HL-60 (cell line): ENCODE measurements around the gene SEMG1.

Experiments
- DNase-seq, 2 experiments: peaks; one replicate each; pipeline ENCODE4 v3.0.0-alpha.2; 2010 to 2020; ENCODE audit warnings: low read depth in 1 of 2, low spot score in 1 of 2
- H3K27ac ChIP-seq: fragments of 250-450 bp; sonication (Bioruptor Pico); replicated peaks from 2 replicates; pipeline ENCODE4 v1.5.1; 2020; ENCODE audit warnings: mild to moderate bottlenecking, moderate library complexity
- H3K27me3 ChIP-seq: fragments of 250-450 bp; sonication (Bioruptor Pico); 2 replicates; pipeline ENCODE4 v1.5.1; 2021; ENCODE audit warnings: mild to moderate bottlenecking, moderate library complexity; ENCODE audit not compliant: insufficient read depth, poor library complexity, severe bottlenecking
- H3K4me3 ChIP-seq: replicated peaks from 2 replicates; pipeline ENCODE4 v1.5.1; 2011; ENCODE audit warnings: mild to moderate bottlenecking, control low read depth, low read length; ENCODE audit not compliant: insufficient read depth
- CTCF ChIP-seq: IDR thresholded peaks from one replicate; pipeline ENCODE4 v1.5.1; 2011; ENCODE audit warnings: low read length, control low read depth, inconsistent platforms; ENCODE audit not compliant: insufficient read depth
- GABPA ChIP-seq: IDR thresholded peaks from 2 replicates; pipeline ENCODE4 v1.6.1; 2012; ENCODE audit warnings: low read depth
- POLR2AphosphoS5 ChIP-seq: IDR thresholded peaks from 2 replicates; pipeline ENCODE4 v1.6.1; 2012; ENCODE audit warnings: low read depth
- REST ChIP-seq: IDR thresholded peaks from 2 replicates; pipeline ENCODE4 v1.6.1; 2012; ENCODE audit warnings: low read depth; ENCODE audit not compliant: insufficient replicate concordance
- SPI1 ChIP-seq: IDR thresholded peaks from 2 replicates; pipeline ENCODE4 v1.6.1; 2012; ENCODE audit warnings: low read depth, mild to moderate bottlenecking, borderline replicate concordance

Gene SEMG1

GRCh38 chr20:45164906-45165305, 41.9 kb upstream of the SEMG1 start:
- TF ChIP-seq GABPA (no peak), REST (no peak), CTCF (no peak), SPI1 (no peak), POLR2AphosphoS5 (no peak)
- no peak for DNase-seq
- Histone ChIP-seq H3K4me3 (no peak overlapping the region), H3K27me3 (peaks cover 3% of the 10 kb centered on the region), H3K27ac (no peak overlapping the region)

GRCh38 chr20:45173522-45173921, 33.3 kb upstream of the SEMG1 start:
- no peak for TF ChIP-seq REST
- TF ChIP-seq CTCF = no peak
- TF ChIP-seq SPI1 = no peak
- TF ChIP-seq GABPA = no peak
- no peak for TF ChIP-seq POLR2AphosphoS5
- no peak for DNase-seq
- no peak overlapping the region for H3K27ac ChIP-seq
- H3K4me3 ChIP-seq = no peak overlapping the region
- no peaks in the 10 kb centered on the region for H3K27me3 ChIP-seq

- TF ChIP-seq POLR2AphosphoS5 (no peak), CTCF (no peak), GABPA (no peak), REST (no peak), SPI1 (no peak)
- no peak within 1 kb of the TSS for H3K4me3 ChIP-seq
- DNase-seq = peak in 1 of 2 experiments; percentile 19
- H3K27ac ChIP-seq = no peak within 1 kb of the TSS
- H3K27me3 ChIP-seq = no peaks in the 10 kb centered on the region
Observed at GRCh38 chr20:45174434-45175364, 32.1 kb upstream of the SEMG1 start, which contains the start of gene PI3. PI3 (plus strand) TSS chr20:45174902; CDS start chr20:45174923, 21 bp downstream.
